Ureter (tissue), 1 donor: ENCODE measurements around the gene SP140. TPM values are rescaled to one million over a fixed set of nuclear protein-coding genes. Genes with fewer than 3 reads are reported as not detected.
"Not testable (repeated sequence)": the region's sequence is repeated elsewhere in the genome, so short reads cannot be mapped to it uniquely, and the experiment has no call there.

Experiments used
- DNase-seq: peaks from one replicate; pipeline ENCODE4 v3.0.0-alpha.2; 2020; ENCODE audit warnings: low spot score
- total RNA-seq: library from RNA; stranded (reverse); gene quantifications from one replicate; pipeline ENCODE4 v1.2.4, GENCODE V29; 2023
- donor health status: DM: yes; HTN: yes; CAD: no.

The SP140 gene
- 2.7 TPM for total RNA-seq

- peak; percentile 53 for DNase-seq
These were observed at the start of gene SP140 for GRCh38 chr2:230225486-230225885. Gene SP140, plus strand, starts transcription at chr2:230225736. Its CDS starts 109 bp downstream, at chr2:230225845.

GRCh38 chr2:230176996-230177395 lies 48.5 kb upstream of the SP140 start:
- DNase-seq, result no peak

GRCh38 chr2:230178546-230179485 lies 46.7 kb upstream of the SP140 start:
- no peak for DNase-seq

GRCh38 chr2:230179907-230180306 lies 45.6 kb upstream of the SP140 start:
- DNase-seq, result no peak

- no peak for DNase-seq
These were observed 44.3 kb upstream of the SP140 start for GRCh38 chr2:230181195-230181594.

GRCh38 chr2:230184727-230185578 lies 40.6 kb upstream of the SP140 start:
- DNase-seq, result no peak

- no peak for DNase-seq
These were observed 23.0 kb upstream of the SP140 start for GRCh38 chr2:230202430-230203109.

- no peak for DNase-seq
These were observed 22.3 kb upstream of the SP140 start for GRCh38 chr2:230203110-230203676.

- DNase-seq, result no peak
These were observed 20.5 kb upstream of the SP140 start for GRCh38 chr2:230205034-230205433.

GRCh38 chr2:230205721-230206120 lies 19.8 kb upstream of the SP140 start:
- no peak for DNase-seq

GRCh38 chr2:230208576-230208975 lies 17.0 kb upstream of the SP140 start:
- DNase-seq, result no peak

GRCh38 chr2:230209422-230210051 lies 16.0 kb upstream of the SP140 start:
- DNase-seq, result no peak

GRCh38 chr2:230216489-230216888 lies 9.0 kb upstream of the SP140 start:
- DNase-seq, result no peak

- no peak for DNase-seq
These were observed 8.1 kb upstream of the SP140 start for GRCh38 chr2:230217424-230217823.

GRCh38 chr2:230218421-230218820 lies 7.1 kb upstream of the SP140 start:
- DNase-seq, result no peak

GRCh38 chr2:230219419-230220331 lies 5.9 kb upstream of the SP140 start, which contains the start of gene SP110:
Gene SP110, minus strand, starts transcription at chr2:230219984. Its CDS starts 3,057 bp downstream, at chr2:230216927.
- DNase-seq, result peak; percentile 90

GRCh38 chr2:230220347-230220969 lies 5.1 kb upstream of the SP140 start:
- no peak for DNase-seq

- DNase-seq, result no peak
These were observed 4.0 kb upstream of the SP140 start for GRCh38 chr2:230221493-230221892.

GRCh38 chr2:230222829-230223228 lies 2.7 kb upstream of the SP140 start:
- DNase-seq, result not testable (repeated sequence)
